GM18502 (cell line): ENCODE data around the gene VWCE.

Experiments
- ATAC-seq: cut with Tn5 transposase; IDR thresholded peaks from one replicate; pipeline ENCODE4 v1.9.1; 2021; ENCODE audit warnings: mild to moderate bottlenecking; ENCODE audit not compliant: unreplicated experiment, poor library complexity

The VWCE gene

DNA sequence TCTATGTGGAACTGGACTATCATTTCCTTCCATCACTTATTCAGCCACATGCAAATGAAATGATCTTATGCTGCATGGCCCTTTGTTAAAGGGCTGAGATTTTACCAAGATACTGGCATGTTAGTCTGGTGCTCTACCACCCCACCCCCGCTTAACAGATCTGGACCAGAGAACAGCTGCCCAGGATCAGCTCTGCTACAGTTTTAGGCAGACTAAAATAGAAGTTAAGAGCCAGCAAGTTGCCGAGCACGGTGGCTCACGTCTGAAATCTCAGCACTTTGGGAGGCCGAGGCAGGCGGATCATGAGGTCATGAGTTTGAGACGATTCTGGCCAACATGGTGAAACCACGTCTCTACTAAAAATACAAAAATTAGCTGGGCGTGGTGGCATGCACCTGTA lies 33.2 kb upstream of the VWCE start:
- ATAC-seq = no peak

- ATAC-seq = no peak
Observed at GRCh38 chr11:61327669-61328071, 32.6 kb upstream of the VWCE start.

- no peak for ATAC-seq
Observed at GRCh38 chr11:61325649-61326414, 30.7 kb upstream of the VWCE start.

DNA sequence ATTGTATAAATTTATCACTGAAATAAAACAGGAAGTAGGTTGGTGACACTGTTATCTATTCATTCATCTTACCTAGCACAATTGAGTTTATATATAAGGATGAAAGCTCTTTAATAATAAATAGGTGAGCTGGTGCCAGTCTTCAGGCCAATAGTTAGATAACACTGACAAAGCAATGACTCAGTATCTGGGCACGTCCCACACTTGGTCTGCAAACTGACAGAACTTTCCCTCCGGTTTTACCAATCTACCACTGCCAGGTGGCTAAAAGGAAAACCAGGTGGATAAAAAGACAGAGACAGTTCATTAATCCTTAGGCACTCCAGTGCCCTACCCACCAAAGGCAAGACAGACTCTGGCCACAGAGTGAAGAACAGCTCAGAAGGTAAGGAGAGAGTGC lies 20.1 kb upstream of the VWCE start:
- no peak for ATAC-seq

- ATAC-seq = no peak
Observed at GRCh38 chr11:61310749-61311148, 15.6 kb upstream of the VWCE start.

DNA sequence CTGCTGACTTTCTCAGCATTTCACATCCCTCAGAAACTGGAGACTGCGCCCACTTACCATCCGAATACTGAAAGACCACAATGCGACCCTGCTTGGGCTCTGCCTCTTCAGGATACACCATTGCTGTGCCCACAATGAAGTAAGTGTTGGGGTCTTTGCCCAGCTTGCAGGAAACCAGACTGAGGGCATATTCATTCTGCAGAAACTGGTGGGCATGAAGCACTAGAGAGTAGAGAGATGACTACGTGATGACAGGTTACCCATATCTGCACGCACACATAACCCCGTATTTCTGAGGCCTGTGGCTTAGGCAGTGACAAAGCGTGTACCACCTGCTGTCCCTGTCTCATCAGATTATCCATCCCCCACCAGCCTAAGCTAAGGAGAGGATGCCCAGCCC lies 14.6 kb upstream of the VWCE start:
- no peak for ATAC-seq

GRCh38 chr11:61309141-61309540 lies 14.0 kb upstream of the VWCE start:
- no peak for ATAC-seq

DNA sequence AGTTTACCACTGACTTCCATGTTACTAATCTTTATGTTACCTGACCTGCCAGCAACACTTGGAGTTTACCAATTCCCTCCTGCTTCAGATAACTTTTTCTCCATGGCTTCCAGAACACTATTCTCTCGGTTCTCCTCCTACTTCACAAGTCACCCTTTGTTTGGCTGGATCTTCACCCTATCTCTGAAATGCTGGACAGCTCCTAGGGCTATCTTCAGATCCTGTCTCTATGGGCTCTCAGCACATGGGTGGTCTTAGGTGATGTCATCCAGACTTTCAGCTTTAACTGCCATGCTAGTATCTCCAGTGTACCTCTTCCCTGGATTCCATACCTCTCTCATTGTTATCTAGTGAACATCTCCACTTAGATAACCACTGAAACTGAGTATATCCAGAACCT lies 12.2 kb upstream of the VWCE start:
- ATAC-seq = no peak

GRCh38 chr11:61306221-61306620 lies 11.1 kb upstream of the VWCE start:
- ATAC-seq = no peak

GRCh38 chr11:61305417-61305816 lies 10.3 kb upstream of the VWCE start:
- ATAC-seq = no peak

- no peak for ATAC-seq
Observed at GRCh38 chr11:61303725-61304124, 8.6 kb upstream of the VWCE start.

GRCh38 chr11:61302550-61302949 lies 7.4 kb upstream of the VWCE start:
- ATAC-seq = no peak

DNA sequence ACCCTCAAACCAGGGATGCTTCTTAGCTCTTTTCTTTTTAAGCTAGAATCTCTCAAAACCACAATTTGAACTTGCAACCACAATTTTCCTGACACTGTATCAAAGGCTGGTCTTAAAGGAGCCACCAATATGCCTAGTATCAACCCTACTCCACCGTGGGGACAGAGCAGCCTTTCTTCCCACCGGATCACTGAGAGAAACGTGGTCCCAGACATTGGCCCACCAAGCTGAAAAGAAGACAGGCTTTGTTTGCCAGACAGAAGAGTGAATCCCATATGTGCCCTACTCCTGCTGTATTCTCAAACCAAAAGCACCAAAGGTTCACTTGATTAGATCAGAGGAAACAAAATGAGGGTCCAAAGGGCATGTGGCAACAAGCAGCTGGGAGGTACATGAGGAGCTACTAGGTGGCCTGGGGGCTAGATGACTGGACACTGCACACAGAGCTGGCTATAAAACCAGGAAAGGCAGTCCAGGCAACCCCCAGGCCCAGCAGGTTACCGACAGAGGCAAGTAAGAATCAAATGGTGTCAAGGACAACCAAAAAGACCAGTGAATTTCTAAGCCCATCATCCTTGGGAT lies 3.6 kb upstream of the VWCE start:
- no peak for ATAC-seq

GRCh38 chr11:61297746-61298145 lies 2.6 kb upstream of the VWCE start:
- no peak for ATAC-seq

DNA sequence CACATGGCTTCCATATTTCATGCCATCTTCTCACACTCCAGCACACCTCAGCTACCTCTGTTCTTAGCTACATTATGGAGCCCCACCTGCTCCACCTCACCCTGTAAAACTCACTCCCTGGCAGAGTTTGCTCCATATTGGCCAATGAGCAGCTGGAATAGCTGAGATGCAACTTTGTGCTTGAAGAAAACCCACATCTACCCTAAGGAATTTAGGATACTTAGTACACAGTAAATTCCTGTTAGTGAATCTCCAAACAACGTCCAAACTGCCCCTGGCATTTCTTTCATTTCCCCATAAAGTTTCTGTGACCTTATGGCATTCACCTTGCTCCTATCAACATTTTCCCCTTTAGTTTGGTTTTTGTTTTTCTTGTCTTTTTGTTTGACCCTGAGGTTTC lies 2.2 kb upstream of the VWCE start:
- no peak for ATAC-seq

DNA sequence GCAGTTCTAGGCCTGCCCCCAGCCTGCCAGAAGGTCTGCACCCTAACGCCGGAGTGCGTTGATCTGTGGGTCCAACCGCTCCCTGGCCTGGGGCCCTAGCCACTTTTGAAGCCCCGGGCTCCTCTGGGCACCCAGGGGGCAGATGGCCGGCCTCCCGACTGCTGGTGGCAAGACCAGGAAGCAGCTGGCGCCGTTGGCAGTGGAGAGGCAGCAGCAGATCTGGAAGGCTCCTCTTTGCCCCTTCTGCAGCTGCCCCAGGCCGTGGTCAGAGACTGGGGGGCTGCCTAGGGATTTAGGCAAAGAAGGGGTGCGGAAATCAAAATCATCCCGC lies 445 bp upstream of the VWCE start:
- no peak for ATAC-seq

GRCh38 chr11:61293867-61294716 lies 1.0 kb downstream of the VWCE start:
- ATAC-seq = peak; percentile 44

GRCh38 chr11:61292356-61292755 lies 2.8 kb downstream of the VWCE start:
- ATAC-seq = no peak

DNA sequence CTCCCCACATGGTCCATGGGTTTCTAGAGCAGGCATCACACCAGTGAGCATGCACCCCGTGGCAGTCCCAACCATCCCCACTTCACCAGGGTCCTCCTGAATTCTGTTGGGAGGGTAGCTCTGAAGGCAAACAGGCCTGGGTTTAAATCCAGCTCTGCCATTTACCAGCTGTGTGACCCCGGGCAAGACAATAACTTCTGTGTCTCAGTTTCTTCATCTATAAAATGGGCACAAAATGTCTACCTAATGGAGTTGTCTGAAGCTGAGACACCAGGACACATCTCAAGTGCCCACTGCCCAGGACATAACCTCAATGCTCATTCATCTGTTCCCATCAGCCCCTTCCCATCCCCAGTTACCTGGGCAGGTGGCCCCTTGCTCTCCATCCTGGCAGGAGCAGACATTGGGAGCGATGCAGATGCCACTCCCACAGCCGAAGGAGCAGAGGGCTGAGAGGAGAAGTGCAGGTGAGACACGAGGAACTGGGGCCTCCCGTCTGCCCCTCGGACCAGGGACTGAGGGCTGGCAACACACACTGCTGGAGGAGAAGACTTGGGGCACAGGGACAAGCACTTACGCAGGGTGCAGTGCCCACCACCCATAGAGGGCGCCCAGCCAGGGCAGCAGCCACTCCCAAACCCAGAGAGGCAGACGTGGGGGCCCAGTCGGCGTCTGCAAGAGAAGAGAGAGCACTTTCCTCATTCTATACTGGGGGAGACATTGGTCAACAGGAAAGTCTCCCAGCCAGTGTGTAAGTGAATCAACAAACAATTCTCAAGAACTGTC lies 4.0 kb downstream of the VWCE start:
- no peak for ATAC-seq

GRCh38 chr11:61287338-61287977 lies 7.7 kb downstream of the VWCE start:
- ATAC-seq = no peak
